ENCODE measurements around the gene TRAPPC6A. TPM values are rescaled to one million over a fixed set of nuclear protein-coding genes. Genes with fewer than 3 reads are reported as not detected.
A peak's percentile ranks its signal among the peaks of the same experiment; 100 is the strongest.

Gene TRAPPC6A
- total and polyA plus RNA-seq, 9 donors = 1.8 to 33.7 (median 23.4) TPM

- intact Hi-C loops (cut with DNase I) = no loop called here
- Histone ChIP-seq H3K9me3 (no peaks in the 10 kb centered on the region), H3K4me1 (ENCODE audit: insufficient read depth) (peaks cover 19% of the 10 kb centered on the region), H3K36me3 (no peaks in the 10 kb centered on the region), H3K27me3 (no peaks in the 10 kb centered on the region), H3K4me3 (peak overlapping the region; percentile 11), H3K27ac (no peak overlapping the region)
- TF ChIP-seq EP300 (IDR thresholded peaks at IDR 0.05) = no peak
- TF ChIP-seq POLR2A (IDR thresholded peaks at IDR 0.05) = no peak
- TF ChIP-seq CTCF (IDR thresholded peaks at IDR 0.05) = no peak
- peak; percentile 48 to 75 (median 67) for DNase-seq
- WGBS, 3 donors = 0 to 7% (median 1%) methylated on average over 15 to 91 of the region's 91 CpGs
Measured at GRCh38 chr19:45152504-45153338, 25.3 kb downstream of the TRAPPC6A start.

GRCh38 chr19:45151821-45152503 is 26.1 kb downstream of the TRAPPC6A start:
- Histone ChIP-seq H3K9me3 (no peaks in the 10 kb centered on the region), H3K36me3 (no peaks in the 10 kb centered on the region), H3K27ac (no peak overlapping the region), H3K27me3 (no peaks in the 10 kb centered on the region), H3K4me3 (peak overlapping the region; percentile 11), H3K4me1 (ENCODE audit: insufficient read depth) (peaks cover 19% of the 10 kb centered on the region)
- TF ChIP-seq EP300 (IDR thresholded peaks at IDR 0.05) = no peak
- TF ChIP-seq POLR2A (IDR thresholded peaks at IDR 0.05) = no peak
- TF ChIP-seq CTCF (IDR thresholded peaks at IDR 0.05) = no peak
- intact Hi-C loops (cut with DNase I) = no loop called here
- no peak for DNase-seq
- WGBS, 3 donors = 10 to 19% (median 13%) methylated on average over 24 to 64 of the region's 64 CpGs

- Histone ChIP-seq H3K4me1 (ENCODE audit: insufficient read depth) (peaks cover 19% of the 10 kb centered on the region), H3K4me3 (no peak overlapping the region), H3K27me3 (no peaks in the 10 kb centered on the region), H3K36me3 (no peaks in the 10 kb centered on the region), H3K9me3 (no peaks in the 10 kb centered on the region), H3K27ac (no peak overlapping the region)
- no peak for TF ChIP-seq EP300 (IDR thresholded peaks at IDR 0.05)
- no peak for TF ChIP-seq POLR2A (IDR thresholded peaks at IDR 0.05)
- no peak for TF ChIP-seq CTCF (IDR thresholded peaks at IDR 0.05)
- 79 to 82% (median 80%) methylated on average over 7 of the region's 7 CpGs for WGBS, 3 donors
- DNase-seq = no peak
- intact Hi-C loops (cut with DNase I) = no loop called here
Measured at GRCh38 chr19:45151320-45151719, 26.7 kb downstream of the TRAPPC6A start.

- H3K27ac ChIP-seq = no peak overlapping the region
- WGBS, 3 donors = 49 to 87% (median 56%) methylated on average over 3 to 4 of the region's 4 CpGs
- H3K36me3 ChIP-seq = no peaks in the 10 kb centered on the region
- no peak overlapping the region for H3K4me3 ChIP-seq
- no peaks in the 10 kb centered on the region for H3K27me3 ChIP-seq
- no peak for TF ChIP-seq POLR2A (IDR thresholded peaks at IDR 0.05)
- no peak for TF ChIP-seq CTCF (IDR thresholded peaks at IDR 0.05)
- TF ChIP-seq EP300 (IDR thresholded peaks at IDR 0.05) = no peak
- intact Hi-C loops (cut with DNase I) = no loop called here
- H3K9me3 ChIP-seq = no peaks in the 10 kb centered on the region
- H3K4me1 ChIP-seq (ENCODE audit: insufficient read depth) = peaks cover 19% of the 10 kb centered on the region
- DNase-seq = no peak
Measured at GRCh38 chr19:45150751-45151281, 27.2 kb downstream of the TRAPPC6A start.

Data from ovary (tissue), 9 donors.